G401 (cell line): ENCODE results near the gene TARBP1. TPM values are rescaled to one million over a fixed set of nuclear protein-coding genes. Genes with fewer than 3 reads are reported as not detected.
"Not testable (repeated sequence)": the region's sequence is repeated elsewhere in the genome, so short reads cannot be mapped to it uniquely, and the experiment has no call there.

ENCODE experiments used
- DNase-seq: peaks from one replicate; pipeline ENCODE4 v3.0.0-alpha.2; 2015; ENCODE audit warnings: low spot score
- in situ Hi-C: cut with HindIII; loops from 2 replicates; pipeline ENCODE4 v1.10.0; 2016; ENCODE audit warnings: low sequenced_read_pairs, mixed read lengths
- total RNA-seq: library from RNA; depleted of rRNA; stranded (reverse); fragments of >200 nt; shearing (Covaris generic); gene quantifications from 2 replicates; pipeline ENCODE4 v1.2.3, GENCODE V29; 2014; rRNA removed

TARBP1 gene
- total RNA-seq, 1 experiment from 2014 or later, result 21.7 TPM

DNA sequence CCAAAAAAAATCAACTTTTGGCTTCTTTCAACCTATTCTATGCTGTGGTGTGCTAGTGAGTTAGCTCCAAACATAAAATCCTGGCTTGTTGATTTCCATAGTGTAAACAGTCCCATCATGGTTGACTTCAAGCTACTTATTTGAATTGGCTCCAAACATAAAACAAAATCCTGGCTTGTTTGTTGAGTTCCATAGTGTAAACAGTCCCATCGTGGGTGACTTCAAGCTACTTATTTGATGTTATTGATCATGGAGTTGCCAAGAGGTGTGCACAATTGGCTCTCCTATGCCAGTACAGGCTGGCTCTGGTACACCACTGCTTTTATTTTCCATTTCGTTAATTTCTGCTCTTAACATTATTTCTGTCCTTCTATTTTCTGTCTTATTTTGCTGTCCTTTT is 107.6 kb downstream of the TARBP1 start:
- peak; percentile 1 for DNase-seq
- in situ Hi-C loops, result no loop called here

DNA sequence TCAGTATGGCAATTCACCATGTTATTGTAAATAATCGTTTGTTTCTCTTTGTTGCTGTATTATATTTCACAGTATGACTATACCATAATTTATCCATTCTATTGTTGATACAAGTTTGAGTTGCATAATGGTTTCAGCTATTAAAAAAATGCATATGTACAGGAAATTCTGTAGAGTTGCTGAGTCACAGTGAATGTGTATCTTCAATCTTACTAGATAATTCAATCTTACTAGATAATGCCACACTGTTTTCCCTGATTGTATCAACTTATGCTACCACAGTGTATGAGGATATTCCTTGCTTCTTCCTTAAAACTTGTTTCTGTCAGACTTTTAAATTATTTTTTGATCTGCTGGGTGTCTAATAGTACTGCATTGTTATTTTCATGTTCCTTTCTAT is 109.2 kb downstream of the TARBP1 start:
- in situ Hi-C loops, result no loop called here
- DNase-seq, result no peak

DNA sequence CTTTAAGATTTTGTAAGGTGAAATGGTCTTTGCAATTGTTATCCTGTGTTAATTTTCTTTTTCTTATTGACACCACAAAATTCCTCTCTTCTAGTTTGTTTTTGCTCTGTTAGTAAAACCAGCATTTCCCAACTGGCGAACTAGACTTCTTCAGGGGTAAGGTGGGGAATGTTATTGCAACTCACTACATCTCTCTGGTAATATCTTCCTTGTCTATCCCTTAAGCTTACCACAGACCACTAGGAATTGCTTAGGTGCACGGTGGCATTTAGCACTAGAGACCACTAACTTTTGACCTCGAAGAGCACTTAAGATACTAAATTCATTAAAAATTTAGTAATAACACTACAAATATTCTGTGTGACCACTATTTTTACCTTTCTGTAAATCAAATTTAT is 109.9 kb downstream of the TARBP1 start:
- DNase-seq, result no peak
- in situ Hi-C loops, result no loop called here

DNA sequence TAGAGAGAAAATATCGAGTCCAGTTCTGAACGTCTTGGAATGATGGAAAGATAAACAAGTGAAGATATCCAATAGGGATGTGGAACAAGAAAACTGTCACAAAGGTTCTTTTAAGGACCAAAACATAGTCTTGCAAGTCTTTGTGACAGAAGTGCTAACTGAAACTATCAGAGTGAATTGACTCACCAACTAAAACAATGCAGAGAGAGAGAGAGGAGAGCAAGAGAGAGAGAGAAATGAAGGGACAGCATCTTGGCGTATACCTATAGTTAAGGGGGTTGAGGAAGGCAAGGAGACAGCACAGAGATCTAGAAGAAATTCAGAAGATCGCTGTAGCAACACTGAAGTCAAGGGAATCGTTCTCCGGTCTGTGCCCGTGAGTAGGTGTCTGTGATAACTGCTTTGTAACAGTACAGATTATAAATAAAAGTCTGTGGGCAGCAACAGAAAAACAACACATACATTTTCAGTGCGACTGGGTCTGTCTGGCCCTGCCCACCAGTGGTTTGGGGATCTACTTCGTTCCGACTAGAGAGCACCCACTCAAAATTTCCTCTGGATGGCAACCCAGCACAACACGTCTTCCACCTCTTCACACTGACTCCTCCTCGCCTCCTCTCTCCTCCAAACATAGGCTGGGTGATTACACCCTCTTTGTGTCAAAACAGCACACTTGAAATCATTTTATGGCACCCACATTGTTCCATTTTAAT is 110.5 kb downstream of the TARBP1 start:
- DNase-seq, result no peak
- in situ Hi-C loops, result no loop called here

DNA sequence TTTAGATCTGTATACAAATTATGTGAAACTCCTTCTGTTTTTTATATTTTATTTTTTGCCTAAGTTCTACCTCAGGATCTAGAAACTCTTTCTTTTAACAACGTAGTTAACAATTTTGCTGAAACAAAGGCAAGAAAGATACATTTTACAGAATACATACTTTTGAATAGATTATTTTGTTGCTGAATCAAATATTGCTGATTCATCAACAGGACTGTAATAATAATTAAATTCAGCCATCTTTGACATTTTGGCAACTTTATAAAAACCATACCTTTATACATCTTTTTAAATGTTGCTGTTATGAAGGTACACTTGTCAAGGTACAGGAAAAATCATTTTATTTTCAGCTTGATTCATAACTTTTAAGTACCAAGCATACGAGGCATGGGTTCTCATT is 116.4 kb downstream of the TARBP1 start:
- DNase-seq, result no peak
- in situ Hi-C loops, result no loop called here

DNA sequence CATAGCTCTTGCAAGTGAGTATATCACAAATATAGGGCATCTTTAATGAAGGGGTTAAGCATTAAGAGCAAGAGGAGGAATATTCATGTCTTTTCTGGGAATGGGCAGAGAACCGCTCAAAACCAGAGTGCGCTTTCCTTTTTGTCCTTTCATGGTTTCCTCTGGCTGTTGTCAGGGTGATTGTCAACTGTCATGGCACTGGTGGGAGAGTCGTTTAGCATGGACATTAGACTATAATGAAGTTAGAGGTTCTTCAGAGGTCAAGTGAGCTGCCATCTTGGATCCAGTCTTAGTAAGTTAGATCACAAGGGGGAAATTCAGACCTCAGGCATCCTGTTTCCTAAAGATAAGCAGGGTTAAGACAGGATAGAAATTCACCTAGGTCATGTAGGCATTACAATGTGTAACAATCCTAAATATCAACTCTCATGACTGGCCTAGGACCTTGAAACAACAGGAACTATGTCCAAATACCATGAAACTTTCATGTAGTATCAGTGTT is 117.8 kb downstream of the TARBP1 start:
- in situ Hi-C loops, result no loop called here

DNA sequence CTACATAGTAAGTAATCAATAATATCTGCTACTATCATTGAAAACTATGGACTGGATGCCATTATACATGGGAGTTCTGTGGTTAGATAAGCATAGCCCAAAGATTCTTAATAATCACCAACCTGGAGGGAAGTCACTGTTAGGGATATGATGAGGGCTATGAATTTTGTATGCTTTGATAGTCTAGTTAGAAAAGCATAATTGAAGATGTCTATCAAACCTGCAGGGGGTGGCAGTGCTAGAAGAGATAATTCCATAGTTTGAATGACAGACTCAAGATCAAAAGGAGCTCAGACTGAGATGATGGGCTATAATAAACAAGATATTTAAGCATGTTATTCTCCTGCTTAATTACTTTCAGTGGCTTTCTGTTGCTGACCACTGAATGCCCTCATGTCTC is 121.1 kb downstream of the TARBP1 start:
- in situ Hi-C loops, result no loop called here
- DNase-seq, result no peak

More for the DNA sequence above, 117.8 kb downstream of the TARBP1 start:
- DNase-seq, result no peak

DNA sequence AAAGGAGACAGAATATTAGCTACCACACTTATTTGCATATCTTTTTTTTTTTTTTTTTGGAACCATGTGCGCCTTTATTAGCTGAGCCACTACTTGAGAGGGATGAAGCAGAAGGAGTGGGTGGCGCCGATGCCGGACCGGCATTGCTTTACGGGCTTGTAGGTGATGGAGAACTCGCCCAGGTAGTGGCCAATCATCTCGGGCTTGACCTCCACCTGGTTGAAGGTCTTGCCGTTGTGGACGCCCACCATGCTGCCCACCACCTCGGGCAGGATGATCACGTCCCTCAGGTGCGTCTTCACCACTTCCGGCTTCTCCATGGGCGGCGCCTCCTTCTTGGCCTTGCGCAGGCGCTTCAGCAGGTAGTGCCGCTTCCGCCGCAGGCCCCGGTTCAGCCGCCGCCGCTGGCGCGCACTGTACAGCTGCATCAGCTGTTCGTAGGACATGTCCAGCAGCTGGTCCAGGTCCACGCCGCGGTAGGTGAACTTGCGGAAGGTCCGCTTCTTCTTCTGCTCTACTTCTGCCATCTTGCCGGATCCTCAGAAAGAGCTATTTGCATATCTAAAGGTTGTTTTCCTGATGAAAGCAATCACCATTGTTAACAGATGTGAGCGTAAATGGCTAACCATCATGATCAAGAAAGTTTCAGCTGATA is 122.2 kb downstream of the TARBP1 start:
- DNase-seq, in situ Hi-C loops: not testable (repeated sequence)

DNA sequence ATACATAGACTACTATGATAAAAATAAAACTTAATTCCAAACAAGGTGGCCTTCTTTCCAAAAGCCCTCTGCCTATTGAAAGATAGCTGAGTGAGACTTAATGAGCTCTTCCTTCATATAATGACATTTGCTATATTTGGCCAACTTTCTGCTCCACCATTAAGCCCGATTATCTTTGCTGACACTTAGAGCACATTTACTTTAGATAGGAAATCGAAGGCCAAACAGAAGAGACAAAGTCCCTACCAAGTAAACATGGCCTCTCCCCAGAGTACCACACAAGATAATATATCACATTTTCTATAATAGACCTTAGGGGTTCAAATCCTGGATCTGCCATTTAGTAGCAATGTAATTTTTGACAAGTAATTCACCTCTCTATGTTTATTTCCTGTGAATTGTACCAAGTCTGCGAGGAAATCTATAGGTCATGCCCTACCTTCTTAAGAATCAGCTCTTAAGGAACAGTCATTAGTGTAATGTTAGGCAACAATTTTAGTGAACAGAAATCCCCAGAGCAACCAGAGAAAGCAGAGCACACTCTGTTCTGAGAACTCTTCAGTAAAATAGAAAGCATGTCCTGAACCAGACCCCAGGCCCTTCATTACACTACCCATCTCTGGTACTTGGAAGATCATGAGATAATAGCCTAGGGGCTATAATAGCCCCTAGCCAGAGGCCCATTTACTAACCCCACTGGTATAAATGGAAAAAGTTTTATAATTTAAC is 123.0 kb downstream of the TARBP1 start:
- in situ Hi-C loops, result no loop called here
- DNase-seq, result no peak

DNA sequence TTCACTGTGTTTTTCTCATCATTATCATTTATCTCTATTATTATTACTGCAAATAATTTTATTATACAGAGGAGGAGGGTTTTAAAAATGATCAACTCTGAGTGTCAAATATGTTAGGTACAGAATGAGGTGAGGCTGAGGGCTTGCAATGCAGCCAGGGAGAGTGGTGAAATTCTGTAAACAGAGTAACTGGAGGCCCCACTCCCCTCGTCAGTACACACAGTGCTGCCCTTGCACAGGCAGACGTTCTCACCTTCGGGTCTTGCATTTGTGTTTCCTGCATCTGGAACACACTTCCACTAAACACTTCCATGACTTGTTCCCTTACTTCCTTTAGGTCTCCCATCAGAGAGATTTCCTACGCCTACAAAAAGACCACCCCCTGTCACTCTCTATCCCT is 130.0 kb downstream of the TARBP1 start:
- DNase-seq, result no peak
- in situ Hi-C loops, result no loop called here

DNA sequence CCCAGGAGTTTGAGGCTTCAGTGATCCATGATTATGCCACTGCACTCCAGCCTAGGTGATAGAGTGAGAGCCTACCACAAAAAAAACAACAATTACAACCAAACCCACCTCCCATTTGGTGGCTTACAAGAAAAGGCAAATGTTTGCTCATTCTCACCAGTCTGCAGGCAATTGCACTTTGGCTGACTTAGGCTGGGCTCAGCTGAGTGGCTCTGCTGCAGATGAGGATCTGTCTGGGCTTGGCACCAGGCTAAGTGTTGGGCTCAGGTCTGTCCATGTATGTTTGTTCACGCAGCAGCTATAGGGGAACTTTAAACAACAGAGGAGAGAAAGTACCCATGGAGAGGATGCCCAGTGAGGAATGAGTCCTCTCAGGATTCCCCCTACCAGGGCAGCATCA is 133.7 kb downstream of the TARBP1 start:
- in situ Hi-C loops, result no loop called here
- no peak for DNase-seq

DNA sequence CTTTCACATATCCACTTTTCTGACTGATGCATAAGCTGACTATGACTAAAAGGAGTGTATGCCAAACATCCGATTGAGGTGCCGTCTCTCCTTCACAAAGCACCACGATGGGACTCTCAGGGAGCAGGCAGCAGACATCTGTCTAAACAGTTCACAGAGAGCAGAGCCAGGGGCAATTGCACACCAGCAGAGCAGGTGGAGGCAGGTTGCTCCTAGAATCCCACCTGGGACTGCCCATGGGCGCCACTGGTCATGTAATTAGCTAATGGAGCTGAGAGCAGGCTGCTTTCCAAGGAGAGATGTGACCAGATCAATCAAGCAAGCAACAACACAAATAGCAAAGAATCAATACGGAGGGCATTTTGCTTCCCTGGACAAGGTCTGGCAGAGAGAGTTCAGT is 136.2 kb downstream of the TARBP1 start:
- in situ Hi-C loops, result no loop called here
- no peak for DNase-seq

Other genes starting within 250 kb of the TARBP1 start
- 72.8 and 82.1 TPM in 2 replicates for gene COA6, start 105.7 kb downstream of the TARBP1 start, total RNA-seq
- gene IRF2BP2, start 131.0 kb upstream of the TARBP1 start, total RNA-seq, result 41.1 and 44.7 TPM in 2 replicates